HG03025 (cell line): Measurements from ENCODE around the gene PPP2R1B.

ENCODE experiments used
- ATAC-seq: cut with Tn5 transposase; IDR thresholded peaks from one replicate; pipeline ENCODE4 v1.9.1; 2021; ENCODE audit warnings: mild to moderate bottlenecking, moderate library complexity; ENCODE audit not compliant: unreplicated experiment, low FRiP score

The PPP2R1B gene

DNA sequence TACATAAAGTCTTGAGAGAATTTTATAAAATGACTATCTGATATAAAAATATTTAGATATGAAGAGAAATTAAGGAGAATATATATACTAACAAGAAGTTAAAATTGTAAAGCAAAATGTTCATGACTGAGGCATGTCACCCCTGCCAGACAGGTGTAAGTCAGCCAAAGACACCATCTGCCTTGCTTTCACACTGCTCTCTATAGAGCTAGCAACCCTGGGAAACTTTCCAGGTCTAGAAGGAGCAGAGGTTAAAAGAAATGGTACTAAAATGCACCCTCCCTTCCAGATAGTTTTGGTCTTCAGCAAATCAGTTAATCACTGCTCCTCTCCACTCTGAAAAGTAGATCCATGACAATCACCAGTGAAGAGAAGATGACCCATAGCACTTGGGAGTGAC is 16.5 kb downstream of the PPP2R1B start:
- ATAC-seq: no peak

- ATAC-seq: no peak
Observed at GRCh38 chr11:111748035-111748804, 18.0 kb downstream of the PPP2R1B start.

DNA sequence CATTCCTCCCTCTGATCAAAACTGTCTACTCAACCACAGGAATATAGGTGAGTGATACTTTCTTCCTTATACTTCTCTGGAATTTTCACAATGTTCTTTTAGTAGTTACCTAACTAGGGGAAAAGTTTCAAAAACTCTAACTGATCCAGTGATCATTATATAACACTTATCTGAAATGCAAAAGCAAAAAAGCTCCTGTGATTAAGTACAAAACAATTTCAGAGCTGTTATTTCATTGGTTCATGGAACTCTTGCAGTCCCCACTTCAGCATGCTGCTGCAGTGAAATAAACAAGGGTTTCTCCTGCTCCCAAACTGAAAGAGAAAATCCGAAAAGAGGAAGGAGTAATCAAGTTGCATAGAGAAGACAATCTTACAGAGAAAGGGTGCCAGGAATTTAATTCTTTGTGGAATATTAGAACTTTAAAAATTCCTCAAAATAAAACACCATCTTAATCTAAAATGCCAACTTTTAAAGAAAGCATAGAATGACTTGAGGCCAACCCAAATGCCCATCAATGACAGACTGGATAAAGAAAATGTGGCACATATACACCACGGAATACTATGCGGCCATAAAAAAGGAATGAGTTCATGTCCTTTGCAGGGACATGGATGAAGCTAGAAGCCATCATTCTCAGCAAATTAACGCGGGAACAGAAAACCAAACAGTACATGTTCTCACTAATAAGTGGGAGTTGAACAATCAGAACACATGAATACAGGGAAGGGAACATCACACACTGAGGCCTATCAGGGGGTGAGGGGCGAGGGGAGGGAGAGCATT is 20.3 kb downstream of the PPP2R1B start:
- ATAC-seq: no peak

- ATAC-seq: no peak
Observed at GRCh38 chr11:111743700-111744099, 22.5 kb downstream of the PPP2R1B start.

DNA sequence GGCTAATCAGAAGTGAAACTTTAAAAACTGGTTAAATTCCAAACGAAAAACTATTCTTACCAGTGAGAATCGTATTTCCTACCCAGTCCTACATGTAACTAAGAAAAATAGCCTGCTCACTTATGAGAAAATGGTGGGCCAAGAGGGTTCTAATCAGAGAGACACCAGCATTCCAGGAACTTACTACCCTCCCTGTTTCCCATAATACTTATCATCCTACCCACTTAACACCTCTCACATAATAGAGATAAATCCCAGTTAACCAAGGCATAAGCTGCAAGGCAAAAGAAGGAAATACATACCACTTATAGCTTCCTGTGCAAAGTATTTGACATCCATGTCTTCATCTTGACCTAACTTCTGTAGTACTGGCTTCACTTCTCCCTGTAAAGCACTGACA is 24.4 kb downstream of the PPP2R1B start:
- no peak for ATAC-seq

GRCh38 chr11:111739299-111739698 is 26.9 kb downstream of the PPP2R1B start:
- ATAC-seq: no peak

DNA sequence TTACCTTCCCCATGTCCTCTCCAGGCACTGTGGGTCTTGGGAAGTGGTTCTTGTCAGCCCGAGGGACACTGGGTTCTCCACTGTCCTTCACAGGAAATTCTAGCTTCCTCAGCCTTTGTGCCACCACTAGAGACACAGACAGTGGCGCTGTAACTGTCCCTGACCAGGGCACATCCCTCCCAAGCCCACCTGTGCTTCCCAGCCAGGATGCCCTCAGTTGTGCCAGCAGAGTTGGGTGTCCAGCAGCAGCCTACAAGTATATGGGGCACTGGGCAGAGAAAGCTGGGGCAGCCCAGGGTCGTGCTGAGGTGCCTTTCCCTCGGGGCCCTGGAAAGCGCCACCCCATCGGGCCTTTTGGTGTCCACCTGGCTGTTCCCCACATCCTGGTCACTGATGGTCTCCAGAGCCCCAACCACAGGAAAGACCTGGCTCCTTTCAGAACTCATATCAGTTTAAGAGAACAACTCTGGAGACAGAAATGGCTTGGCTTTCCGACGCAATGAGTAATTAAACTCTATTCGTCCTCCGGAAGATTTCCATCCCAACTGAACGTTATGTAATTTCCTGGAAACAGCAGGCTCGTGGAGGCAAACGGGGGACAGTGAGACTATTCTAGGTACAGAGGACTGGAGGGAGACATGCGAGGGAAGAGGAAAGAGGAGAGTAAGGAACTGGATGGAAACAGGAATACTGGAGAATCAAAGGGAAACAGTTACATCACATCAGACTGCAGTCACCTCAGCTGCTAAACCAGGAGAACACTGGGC is 28.6 kb downstream of the PPP2R1B start:
- no peak for ATAC-seq

GRCh38 chr11:111736621-111737443 is 29.4 kb downstream of the PPP2R1B start:
- no peak for ATAC-seq

GRCh38 chr11:111736181-111736590 is 30.0 kb downstream of the PPP2R1B start:
- no peak for ATAC-seq

DNA sequence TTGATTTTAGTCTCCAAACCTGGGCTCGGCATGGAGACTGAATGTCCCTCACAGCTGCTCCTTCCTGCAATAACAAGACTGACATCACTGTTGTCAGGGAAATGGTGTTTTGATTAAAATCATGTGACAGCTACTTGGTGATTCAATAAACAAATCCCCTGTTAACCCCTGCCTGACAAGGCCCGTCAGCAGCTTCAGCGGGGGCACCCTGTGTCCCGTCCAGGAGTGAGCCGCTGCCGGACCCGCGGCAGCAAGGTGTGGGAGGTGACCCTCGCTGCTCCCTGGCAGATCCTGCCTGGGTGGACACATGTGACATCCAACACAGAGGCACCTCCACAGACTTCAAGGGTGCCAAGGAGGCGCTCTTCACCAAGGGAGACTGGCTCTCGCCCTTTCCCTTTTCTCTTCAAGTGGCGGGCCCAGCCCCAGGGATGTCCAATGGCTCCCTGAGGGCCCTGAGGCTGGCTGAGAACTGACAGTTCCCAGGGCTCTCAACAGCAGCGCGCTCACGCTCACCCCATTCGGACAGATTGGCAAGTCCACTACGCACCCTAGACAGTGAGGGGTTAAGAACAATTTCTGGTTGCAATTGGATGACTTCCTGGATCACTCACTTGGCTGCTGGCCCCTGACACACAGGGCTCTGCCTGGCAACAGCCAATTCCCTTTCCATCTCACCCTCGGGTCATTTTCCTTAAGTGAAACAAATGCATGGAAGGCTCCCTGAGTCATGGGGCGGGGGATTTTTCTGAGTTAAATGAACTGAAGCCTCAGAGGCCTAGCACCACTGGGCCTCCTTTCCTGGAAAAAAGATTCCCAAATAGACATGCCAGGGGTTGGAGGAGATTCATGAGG is 30.7 kb downstream of the PPP2R1B start:
- no peak for ATAC-seq

- ATAC-seq: no peak
Observed at GRCh38 chr11:111734954-111735261, 31.3 kb downstream of the PPP2R1B start.

DNA sequence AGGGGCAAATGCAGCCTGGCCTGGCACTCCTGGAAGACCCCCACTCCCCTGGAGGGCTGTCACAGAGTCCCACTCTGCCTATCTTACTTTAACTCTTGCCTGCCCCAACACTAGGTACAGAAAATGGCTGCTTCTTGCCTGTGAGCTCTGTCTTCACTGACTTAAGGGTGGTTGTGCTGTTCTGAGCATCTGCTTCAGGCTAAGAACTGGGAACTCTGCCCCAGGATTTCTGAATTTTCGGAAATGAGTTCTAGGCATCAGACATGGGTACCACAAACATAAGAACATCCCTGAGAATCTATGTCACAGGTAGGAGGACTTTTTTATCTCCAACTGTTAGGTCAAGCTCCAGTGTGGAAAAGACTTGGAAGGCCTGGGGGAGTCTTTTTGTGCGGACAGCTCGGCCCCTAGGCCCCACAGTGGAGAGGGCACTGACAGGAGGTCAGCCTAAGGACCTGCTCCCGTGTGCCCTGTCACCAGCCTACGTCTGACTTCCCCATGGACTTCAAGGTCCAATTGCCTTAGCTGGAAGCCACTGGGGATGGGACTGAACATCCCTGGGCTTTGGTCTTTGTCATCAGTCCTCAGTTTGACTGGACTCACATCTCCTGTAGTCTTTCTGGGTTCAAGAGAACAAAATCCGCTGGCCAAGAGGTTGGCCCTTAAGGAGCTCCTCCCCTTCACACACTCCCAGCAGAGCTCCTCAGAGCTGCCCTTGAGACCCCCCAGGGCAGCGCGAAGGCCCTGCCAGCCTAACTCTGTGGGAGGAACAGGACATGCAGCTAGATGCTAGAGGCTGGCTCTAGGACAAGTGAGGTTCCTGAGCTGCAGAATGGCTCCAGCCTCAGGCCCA is 31.9 kb downstream of the PPP2R1B start:
- ATAC-seq: no peak

DNA sequence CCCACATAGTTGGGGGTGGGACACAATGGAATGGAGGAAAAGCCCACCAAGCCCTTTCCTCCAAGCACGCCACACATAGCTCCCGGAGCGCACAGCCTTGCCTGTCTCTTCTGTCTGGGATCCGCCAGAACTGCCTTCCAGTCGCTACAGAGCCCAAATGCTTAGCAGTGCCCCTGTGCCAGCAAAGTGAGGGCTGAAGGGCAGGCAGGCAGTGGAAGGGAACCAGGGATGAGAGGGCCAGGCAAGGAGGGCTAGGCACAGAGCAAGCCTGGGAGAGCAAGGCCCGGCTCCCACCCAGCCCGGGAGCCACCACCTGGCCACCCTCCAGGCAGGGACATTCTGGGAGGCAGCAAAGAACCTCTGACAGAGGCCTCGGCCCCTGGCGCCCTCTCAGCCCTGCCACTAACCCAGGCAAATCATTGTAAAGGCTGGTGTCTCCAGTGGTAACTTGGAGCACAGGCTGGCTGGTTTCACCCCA is 32.5 kb downstream of the PPP2R1B start:
- ATAC-seq: no peak

- ATAC-seq: no peak
Observed at GRCh38 chr11:111733016-111733415, 33.2 kb downstream of the PPP2R1B start.

DNA sequence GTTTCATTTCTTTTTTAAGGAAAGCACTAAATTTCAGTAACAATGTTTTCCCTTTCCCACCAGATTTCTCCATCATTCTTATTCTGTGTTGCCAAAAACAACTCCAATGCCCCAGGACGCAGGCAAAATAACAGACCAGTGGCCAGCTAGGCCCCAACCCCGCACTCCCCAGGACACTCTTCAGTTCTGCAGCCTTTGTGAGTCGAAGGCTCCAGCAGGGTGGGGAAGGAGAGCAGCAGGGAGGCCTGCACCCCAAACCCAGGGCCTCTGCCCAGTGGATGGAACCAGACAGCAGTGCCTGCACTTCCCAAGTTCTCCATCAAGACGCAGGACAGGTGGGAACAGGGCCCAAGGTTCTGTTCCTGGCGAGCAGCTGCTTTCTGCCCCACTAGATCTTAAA is 34.4 kb downstream of the PPP2R1B start:
- ATAC-seq: no peak

- no peak for ATAC-seq
Observed at GRCh38 chr11:111730871-111731591, 35.2 kb downstream of the PPP2R1B start.

GRCh38 chr11:111729831-111730311 is 36.3 kb downstream of the PPP2R1B start:
- ATAC-seq: no peak
